H7 (cell line): Measurements from ENCODE around the gene FIBCD1. TPM values are rescaled to one million over a fixed set of nuclear protein-coding genes. Genes with fewer than 3 reads are reported as not detected.

Experiments used
- DNase-seq: peaks from one replicate; pipeline ENCODE4 v3.0.0; 2012
- H3K27me3 ChIP-seq: 2 replicates; pipeline ENCODE4 v1.6.0; 2011; ENCODE audit warnings: mild to moderate bottlenecking, low read length; ENCODE audit not compliant: control insufficient read depth, insufficient read depth
- H3K36me3 ChIP-seq: replicated peaks from 2 replicates; pipeline ENCODE4 v1.5.1; 2011; ENCODE audit warnings: low read length; ENCODE audit not compliant: control insufficient read depth, insufficient read depth
- H3K4me3 ChIP-seq: 2 replicates; pipeline ENCODE4 v1.5.1; 2011; ENCODE audit warnings: low read depth, mild to moderate bottlenecking, control low read depth, low read length, moderate library complexity; ENCODE audit not compliant: insufficient read depth
- total RNA-seq: library from RNA; depleted of rRNA; stranded (reverse); fragments of >200 nt; shearing (Covaris generic); gene quantifications from 2 replicates; pipeline ENCODE4 v1.2.3, GENCODE V29; 2014; rRNA removed

FIBCD1 gene, protein sequence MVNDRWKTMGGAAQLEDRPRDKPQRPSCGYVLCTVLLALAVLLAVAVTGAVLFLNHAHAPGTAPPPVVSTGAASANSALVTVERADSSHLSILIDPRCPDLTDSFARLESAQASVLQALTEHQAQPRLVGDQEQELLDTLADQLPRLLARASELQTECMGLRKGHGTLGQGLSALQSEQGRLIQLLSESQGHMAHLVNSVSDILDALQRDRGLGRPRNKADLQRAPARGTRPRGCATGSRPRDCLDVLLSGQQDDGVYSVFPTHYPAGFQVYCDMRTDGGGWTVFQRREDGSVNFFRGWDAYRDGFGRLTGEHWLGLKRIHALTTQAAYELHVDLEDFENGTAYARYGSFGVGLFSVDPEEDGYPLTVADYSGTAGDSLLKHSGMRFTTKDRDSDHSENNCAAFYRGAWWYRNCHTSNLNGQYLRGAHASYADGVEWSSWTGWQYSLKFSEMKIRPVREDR
- total RNA-seq: 6.1 and 6.2 TPM in 2 replicates

DNA sequence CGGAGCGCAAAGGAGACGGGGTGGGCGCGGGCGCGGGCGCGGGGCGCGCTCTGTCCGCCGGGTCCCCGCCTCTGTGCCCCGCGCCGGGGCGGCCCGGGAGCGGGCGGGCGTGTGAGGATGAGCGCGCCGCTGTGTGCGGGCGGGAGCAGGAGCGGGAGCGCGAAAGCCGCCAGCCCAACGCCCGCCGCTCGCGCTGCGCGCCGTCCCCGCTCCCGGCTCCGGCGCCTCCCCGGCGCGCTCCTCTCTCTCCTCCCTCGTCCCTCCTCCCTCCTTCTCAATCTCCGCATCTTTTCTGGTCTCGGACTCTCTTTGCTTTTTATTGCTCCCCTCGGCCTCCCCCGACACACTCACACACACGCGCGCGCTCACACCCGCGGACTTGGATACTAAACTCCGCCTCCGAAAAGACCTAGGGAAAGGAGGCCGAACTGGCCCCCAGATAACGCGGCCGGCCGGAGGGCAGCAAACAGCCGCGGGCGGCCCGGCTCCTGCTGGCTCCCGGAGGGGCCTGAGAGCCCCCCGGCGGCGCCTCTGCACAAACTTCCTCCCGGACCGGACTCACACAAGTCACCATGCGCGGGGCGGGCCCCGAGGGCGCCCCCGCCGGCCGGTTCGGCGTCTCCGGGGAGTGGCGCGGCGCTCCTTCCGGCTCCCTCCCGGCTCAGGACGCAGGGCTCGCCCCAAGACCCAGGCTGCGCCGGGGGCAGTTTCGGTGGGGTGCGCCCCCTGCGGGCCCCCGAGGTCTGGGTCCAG is at the start of gene FIBCD1:
Gene FIBCD1, minus strand, starts transcription at position 596 of the 753 bp plus-strand sequence. CDS start 640 bp downstream, outside the sequence.
- Histone ChIP-seq H3K27me3 (peaks cover 38% of the 10 kb centered on the region), H3K4me3 (peak within 1 kb of the TSS; percentile 63), H3K36me3 (no peaks in the 10 kb centered on the region)
- DNase-seq: peak; percentile 93

DNA sequence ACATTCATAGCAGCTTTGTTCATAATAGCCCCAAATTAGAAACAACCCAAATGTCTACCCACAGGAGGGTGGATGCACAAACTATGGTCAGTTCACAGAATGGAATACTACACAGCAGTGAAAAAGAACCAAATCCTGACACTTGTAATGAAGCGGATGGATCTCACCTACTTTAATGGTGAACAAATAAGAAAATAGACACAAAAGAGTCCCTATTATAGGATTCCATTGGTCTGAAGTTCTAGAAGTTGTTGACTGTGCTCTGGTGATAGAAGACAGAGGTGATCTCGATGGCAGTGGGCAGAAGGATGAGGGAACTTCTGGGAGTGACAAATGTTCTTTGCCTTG is 49.3 kb upstream of the FIBCD1 start:
- Histone ChIP-seq H3K27me3 (no peaks in the 10 kb centered on the region; the same call in 1 of the 2 replicates), H3K36me3 (no peaks in the 10 kb centered on the region), H3K4me3 (no peak overlapping the region)
- no peak for DNase-seq

DNA sequence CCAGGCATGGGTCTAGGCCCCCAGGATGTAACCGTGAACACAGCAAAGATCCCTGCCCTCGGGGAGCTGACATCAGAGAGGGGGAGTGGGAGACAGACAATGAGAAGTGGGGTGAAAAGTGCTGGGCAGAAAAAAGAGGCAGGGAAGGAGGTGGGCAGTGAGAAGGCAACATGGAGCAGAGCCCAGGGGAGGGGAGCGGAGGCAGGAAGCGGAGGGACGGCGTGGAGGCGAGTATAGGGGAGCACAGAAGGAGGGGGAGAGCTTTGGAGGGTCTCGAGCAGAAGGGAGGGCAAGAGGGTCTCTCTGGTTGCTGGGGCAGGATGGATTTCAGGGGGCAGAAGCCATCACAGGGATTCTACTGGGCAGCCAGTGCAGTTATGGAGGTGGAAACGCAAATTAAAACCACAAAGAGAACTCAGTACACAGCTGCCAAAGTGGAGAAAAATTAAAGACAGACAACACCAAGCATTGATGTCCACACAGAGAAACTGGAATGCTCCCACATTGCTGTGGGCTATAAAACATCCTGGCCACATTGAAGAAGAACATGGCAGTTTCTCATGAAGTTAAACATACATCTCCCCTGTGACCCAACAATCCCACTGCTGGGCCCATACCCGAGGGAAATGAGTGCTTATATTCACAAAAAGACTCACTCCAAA is 48.8 kb upstream of the FIBCD1 start:
- H3K36me3 ChIP-seq: no peaks in the 10 kb centered on the region
- H3K27me3 ChIP-seq: no peaks in the 10 kb centered on the region; the same call in 1 of the 2 replicates
- DNase-seq: peak; percentile 46
- H3K4me3 ChIP-seq: no peak overlapping the region

DNA sequence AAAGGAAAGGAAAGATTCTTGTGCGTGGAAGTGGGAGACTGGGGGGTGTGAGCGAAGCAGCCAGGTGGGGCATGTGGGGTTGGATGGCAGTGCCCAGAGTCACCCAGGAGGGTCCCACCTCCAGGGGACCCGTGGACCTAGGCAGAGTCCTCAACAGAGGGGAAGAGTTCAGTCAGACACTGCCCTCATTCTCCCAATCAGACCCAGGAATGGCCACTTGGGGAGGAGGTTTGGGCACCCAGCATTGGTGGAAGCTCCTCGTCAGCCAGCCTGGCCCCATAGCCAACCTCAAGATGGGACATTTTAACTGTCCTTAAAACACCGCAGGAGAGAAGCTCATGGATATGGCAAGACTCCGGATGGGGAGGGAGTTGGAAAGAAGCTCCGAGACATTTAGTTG is 48.0 kb upstream of the FIBCD1 start:
- DNase-seq: peak; percentile 53
- Histone ChIP-seq H3K36me3 (no peaks in the 10 kb centered on the region), H3K27me3 (no peaks in the 10 kb centered on the region; the same call in 1 of the 2 replicates), H3K4me3 (no peak overlapping the region)

DNA sequence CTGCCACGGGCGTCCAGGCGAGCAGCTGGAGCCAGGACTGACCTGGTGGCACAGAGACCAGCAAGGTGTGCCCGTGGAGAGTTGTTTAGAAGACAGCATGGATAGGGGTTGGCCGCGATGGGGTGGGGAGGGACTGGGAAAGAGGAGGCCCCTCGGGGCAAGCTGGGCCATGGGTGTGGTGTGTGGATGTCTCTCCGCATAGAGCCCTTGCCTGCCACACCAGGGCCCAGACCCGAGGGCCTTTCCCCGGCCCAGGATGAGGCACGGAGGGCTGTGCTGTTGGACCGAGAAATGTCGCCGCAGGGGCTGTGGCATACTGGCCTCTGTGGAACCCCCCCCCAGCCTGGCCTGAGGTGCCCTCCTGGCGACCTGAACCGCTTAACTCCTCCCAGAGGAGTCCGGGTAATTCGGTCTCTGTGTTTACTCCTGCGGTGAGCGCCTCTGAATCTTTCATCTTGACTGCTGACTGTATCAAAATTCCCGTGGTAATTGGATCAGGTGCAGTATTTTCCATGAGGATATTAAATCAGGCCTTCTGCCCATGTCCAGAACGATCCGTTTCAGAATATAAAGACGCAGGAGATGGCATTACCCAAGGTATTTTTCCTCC is 47.4 kb upstream of the FIBCD1 start:
- no peaks in the 10 kb centered on the region; the same call in 1 of the 2 replicates for H3K27me3 ChIP-seq
- no peak overlapping the region for H3K4me3 ChIP-seq
- peak; percentile 71 for DNase-seq
- no peaks in the 10 kb centered on the region for H3K36me3 ChIP-seq

DNA sequence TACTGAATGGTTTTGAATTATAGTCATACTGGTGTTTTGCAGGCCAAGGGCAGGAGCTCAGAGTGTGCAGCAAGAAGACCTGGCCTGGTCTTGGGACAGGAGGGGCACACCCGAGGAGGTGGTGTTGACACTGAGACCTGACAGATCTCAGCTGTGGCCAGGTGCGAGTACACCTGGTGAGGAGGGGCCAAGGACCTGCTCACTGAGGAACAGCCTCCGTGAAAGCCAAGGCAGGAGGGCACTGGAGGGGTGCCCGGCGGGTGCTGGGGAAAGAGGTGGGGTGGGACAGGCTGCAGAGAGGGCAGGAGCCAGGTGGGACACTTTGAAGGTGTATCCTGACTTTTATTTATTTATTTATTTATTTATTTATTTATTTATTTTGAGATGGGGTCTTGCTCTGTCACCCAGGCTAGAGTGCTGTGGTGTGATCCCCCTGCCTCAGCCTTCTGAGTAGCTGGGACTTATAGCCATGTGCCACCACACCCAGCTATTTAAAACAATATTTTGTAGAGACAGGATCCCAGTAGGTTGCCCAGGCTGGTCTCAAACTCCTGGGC is 46.6 kb upstream of the FIBCD1 start:
- DNase-seq: peak; percentile 41
- H3K4me3 ChIP-seq: no peak overlapping the region
- H3K27me3 ChIP-seq: no peaks in the 10 kb centered on the region
- H3K36me3 ChIP-seq: no peaks in the 10 kb centered on the region

DNA sequence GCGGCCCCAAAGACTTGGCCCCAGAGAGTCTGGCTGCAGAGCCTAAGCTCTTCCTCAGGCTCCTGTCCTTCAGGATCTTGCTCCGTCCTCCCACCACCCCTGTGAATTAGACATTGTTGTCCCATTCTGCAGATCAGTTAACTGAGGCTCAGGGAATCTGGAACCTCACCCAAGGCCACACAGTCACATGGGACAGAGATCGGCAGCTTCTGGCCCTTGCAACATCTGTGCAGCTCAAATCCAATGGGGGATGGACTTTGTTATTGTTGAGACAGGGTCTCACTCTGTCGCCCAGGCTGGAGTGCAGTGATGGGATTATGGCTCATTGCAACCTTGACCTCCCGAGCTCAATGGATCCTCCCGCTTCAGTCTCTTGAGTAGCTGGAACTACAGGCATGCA is 46.0 kb upstream of the FIBCD1 start:
- no peaks in the 10 kb centered on the region for H3K36me3 ChIP-seq
- DNase-seq: no peak
- no peak overlapping the region for H3K4me3 ChIP-seq

DNA sequence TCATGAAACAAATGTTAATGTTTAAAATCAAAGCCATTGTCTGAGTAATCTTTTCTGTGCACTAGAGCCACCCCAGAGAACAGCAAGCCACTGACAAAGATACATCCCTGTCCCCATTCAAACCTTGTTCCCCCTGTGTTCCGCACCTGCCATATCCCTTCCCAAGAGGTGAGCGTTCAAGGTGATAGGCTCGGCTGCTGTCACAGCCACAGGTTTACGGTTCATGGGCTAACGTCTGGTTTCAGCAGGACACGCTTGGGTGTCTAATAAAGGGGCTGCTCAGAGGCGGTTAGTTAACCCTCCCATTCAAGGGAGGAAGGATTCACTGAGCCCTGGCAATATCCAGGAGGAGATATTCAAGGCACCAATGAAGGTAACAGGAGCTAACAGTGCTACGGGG is 45.5 kb upstream of the FIBCD1 start:
- no peaks in the 10 kb centered on the region for H3K27me3 ChIP-seq
- H3K4me3 ChIP-seq: no peak overlapping the region
- H3K36me3 ChIP-seq: no peaks in the 10 kb centered on the region
- no peak for DNase-seq

More for the DNA sequence above, 46.0 kb upstream of the FIBCD1 start:
- H3K27me3 ChIP-seq: no peaks in the 10 kb centered on the region

DNA sequence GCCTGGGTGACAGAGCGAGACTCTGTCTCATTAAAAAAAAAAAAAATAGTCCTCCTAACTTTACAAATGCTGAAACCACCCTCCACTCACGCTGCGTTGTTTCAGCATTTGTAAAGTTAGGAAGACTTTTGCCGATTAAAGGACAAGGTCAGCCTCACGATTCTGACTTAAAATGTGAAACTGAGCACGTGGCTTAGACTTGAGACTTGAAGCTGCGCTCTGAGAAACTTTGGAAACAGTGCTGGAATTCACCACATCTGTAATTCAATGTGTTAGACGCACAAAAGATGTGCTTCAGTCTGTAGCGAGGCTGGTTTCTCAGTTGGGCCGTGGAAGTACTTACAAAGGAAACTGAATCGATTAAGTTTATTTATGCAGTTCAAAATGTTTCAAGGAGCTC is 44.9 kb upstream of the FIBCD1 start:
- H3K36me3 ChIP-seq: no peaks in the 10 kb centered on the region
- no peak for DNase-seq
- no peak overlapping the region for H3K4me3 ChIP-seq
- no peaks in the 10 kb centered on the region for H3K27me3 ChIP-seq

DNA sequence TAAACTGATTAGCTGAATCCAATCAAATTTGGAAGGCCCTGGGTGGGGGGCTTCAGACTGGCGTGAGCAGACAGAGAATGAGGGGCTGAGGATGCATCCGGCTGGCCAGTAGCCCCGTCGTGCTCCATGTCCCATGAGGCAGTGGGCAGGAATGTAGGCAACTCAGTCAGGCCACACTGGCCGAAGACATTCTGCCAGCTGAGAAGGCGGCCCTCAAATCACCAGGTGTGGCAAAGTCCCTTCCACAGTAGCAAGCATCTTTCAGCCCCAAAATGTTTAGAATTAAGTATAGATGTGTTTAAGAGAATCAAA is 44.3 kb upstream of the FIBCD1 start:
- no peaks in the 10 kb centered on the region for H3K36me3 ChIP-seq
- no peaks in the 10 kb centered on the region for H3K27me3 ChIP-seq
- DNase-seq: no peak
- no peak overlapping the region for H3K4me3 ChIP-seq

DNA sequence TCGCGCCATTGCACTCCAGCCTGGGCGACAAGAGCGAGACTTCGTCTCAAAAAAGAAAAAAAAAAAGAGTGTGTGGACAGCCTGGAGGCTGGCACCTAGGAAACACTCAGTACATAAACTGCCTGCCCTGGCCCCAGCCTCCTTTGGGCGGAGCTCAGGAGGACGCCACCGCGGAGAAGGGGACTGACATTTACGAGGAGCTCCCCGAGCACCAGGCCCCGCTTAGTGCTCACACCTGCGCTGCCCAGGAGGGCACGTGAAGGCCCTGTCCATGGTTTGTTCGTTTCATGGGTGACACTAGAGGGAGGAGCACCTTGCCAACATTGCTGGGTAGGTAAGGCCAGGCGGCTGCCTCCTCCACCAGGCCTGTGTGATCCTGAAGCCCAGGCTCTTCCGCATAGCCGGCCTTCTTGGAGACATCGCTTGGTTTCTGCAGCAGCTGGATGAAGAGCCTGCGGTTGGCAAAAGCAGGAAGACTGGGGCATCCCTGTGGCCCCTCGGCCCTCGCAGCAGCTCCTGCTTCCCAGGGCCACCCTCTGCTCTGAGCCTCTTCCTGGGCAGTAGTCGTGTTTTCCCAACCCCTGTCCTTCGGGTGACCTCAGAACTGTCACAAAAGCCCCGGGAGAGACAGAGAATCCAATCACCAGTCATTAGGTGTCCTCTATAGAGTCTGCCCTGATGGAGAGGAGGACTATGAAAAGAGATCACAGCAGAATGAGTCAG is 43.8 kb upstream of the FIBCD1 start:
- Histone ChIP-seq H3K27me3 (no peaks in the 10 kb centered on the region), H3K36me3 (no peaks in the 10 kb centered on the region), H3K4me3 (no peak overlapping the region)
- peak; percentile 50 for DNase-seq

DNA sequence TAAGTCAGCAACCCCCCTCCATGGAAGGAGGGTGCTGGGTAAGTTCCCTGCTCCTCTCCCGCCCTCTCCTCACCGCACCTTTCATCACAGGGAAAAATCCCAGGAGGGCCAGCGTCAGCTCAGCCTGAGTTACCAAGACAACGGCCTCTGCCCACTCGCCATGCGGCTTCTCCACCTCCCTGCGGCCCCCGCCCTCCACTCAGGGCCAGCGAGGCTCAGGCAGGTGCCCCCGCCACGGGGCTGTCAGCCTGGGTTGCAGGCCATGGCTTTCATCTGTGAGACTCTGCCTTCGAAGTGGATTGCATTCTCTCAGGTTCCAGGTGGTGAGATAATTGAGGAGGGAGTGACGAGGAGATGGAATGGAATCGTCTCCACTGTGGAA is 42.7 kb upstream of the FIBCD1 start:
- peak; percentile 51 for DNase-seq
- H3K36me3 ChIP-seq: no peaks in the 10 kb centered on the region
- no peak overlapping the region for H3K4me3 ChIP-seq
- no peaks in the 10 kb centered on the region for H3K27me3 ChIP-seq

DNA sequence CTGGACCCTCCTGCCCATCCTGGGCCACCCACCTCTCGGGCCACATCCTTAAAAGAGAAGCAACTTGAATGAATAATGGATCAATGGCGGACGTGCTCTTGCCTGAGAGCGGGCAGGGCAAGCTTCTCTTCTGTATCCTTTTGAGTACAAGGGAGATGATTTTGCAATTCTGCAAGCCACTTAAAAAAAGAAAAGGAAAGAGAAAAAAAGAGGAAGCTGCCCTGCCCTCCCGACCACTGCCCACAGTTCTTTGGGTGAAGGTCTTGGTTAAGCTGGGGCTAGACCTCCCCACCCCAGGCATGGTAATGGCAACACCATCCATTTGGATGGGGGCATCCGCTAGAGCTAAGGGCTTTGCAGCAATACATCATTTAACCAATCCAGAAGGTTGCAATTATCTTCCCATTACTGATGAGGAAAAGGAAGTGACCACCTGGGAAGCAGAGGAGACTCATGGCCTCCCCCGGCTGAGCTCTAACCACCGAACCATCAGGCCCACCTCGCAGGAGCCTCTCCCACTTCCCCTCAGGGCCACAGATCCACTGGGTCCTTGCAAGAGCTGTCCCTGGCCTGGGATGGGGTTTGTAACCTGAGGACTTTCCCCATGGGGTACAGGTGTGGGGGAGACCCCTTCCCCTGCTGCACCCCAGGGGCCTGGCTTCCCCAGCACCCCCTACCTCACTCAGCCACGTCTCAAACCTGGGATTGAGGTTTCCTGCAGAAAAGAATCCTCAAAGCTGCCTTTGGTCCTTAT is 42.1 kb upstream of the FIBCD1 start:
- no peaks in the 10 kb centered on the region for H3K27me3 ChIP-seq
- no peak for DNase-seq
- no peaks in the 10 kb centered on the region for H3K36me3 ChIP-seq
- H3K4me3 ChIP-seq: no peak overlapping the region
